Measurements from ENCODE around the gene SFRP5. TPM values are rescaled to one million over a fixed set of nuclear protein-coding genes. Genes with fewer than 3 reads are reported as not detected.

The SFRP5 gene, protein sequence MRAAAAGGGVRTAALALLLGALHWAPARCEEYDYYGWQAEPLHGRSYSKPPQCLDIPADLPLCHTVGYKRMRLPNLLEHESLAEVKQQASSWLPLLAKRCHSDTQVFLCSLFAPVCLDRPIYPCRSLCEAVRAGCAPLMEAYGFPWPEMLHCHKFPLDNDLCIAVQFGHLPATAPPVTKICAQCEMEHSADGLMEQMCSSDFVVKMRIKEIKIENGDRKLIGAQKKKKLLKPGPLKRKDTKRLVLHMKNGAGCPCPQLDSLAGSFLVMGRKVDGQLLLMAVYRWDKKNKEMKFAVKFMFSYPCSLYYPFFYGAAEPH
- not detected in 2 replicates for total RNA-seq

DNA sequence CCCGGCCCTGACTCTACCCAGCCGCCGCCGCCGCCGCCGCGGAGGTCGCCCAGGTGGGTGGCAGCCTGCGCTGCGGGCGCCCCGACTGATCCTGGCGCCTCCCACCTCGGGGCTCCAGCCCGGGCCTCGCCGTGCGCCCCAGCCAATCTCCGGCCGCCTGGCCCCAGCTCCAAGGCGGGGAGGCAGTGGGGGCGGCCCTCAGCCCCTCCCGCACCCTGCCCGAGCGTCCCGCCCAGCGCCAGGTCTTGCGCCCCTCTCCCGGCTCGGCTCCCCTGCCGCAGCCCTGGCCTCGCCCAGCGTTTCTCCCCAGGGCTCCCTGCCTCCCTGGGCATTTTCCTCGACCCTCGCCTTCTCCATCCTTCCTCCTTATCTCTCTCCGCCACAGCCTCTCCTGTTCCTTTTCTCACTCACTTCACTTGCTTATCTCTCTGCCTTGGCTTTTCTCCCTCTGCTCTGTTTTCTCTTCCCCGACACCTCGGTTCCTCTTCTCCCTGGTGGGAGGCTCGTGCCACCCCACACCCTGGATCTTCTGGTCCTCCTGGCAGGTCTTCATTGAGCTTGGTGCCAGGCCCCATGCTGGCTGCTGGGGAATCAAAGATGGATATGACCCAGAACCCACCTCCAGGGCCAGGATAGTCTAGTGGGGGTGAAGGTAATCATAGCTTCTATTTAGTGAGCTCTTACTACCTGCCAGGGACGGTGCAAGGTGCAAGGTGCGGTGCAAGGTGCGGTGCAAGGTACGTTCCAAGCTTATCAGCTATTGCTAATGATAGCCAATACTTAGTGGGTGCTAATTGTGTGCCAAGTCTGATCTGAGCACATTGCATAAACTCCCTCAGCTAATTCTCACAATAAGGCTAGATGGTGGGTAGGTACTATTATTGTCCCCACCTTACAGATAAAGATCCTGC is at the start of gene SFRP5:
TSS of gene SFRP5 (minus strand) at position 87 of the 911 bp plus-strand sequence. CDS start 166 bp downstream, outside the sequence.

DNA sequence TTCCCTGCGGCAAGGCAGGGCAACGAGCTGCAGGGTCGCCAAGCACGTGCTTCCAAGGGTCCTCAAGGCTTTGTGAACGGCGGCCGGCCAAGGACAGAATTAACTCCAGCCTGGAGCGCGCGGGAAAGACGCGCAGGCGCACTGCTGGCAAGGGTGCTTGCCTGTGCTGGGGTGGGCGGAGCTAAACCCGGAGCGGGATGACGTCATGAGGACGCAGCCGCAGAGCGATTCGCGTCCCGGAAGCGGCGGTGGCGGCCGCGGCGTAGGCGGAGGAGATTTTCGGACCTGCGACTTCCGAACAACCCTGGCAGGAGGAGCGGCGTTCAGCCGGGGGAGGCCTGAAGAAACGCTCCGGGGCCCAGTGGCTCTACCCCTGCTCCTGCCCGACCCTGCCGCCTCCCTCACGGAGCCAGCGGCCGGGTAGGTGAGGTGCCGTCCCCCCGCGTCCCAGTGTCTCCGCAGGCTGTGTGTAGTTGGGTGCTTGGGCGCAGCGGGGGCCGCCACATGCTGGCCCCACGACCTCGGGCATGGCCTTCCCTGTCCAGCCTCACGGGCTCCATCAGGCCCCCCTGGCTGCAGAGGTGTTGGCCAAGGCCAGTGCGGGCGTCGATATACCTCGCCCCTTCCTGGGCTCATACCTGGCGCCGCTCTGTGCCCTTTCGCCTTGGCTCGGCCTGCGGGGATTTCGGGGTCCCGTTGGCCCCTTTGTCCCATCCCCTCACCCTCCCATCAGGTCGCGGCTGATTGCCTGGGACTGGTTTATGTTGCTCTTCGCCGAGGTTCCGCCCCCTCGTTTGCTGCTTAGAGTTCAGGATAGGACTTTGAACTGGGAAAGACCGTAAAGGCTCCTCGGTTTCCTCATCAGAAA is 34.7 kb downstream of the SFRP5 start, which contains the start of gene ZFYVE27:
TSS of gene ZFYVE27 (plus strand) at position 227 of the 868 bp plus-strand sequence. CDS start 1,350 bp downstream, outside the sequence.

Other genes with a start within 250 kb of the SFRP5 start
- gene ANKRD2, start 199.2 kb downstream of the SFRP5 start, total RNA-seq, result 0.50 and 2.3 TPM in 2 replicates
- gene HOGA1, start 187.6 kb downstream of the SFRP5 start, total RNA-seq, result 1.3 and 3.3 TPM in 2 replicates
- gene C10orf62, start 182.3 kb downstream of the SFRP5 start, total RNA-seq, result 0.15 TPM in 1 of 2 replicates, not detected in the other
- gene MORN4, start 138.5 kb downstream of the SFRP5 start, total RNA-seq, result 3.3 and 3.5 TPM in 2 replicates
- gene PI4K2A, start 131.3 kb downstream of the SFRP5 start, total RNA-seq, result 24.3 and 40.2 TPM in 2 replicates
- gene AVPI1, start 84.8 kb downstream of the SFRP5 start, total RNA-seq, result 46.0 and 91.5 TPM in 2 replicates
- 41.4 and 47.4 TPM in 2 replicates for gene MARVELD1, start 58.3 kb downstream of the SFRP5 start, total RNA-seq
- 20.9 and 23.3 TPM in 2 replicates for gene ZFYVE27, start 34.9 kb downstream of the SFRP5 start, total RNA-seq
- not detected in 2 replicates for gene GOLGA7B, start 77.8 kb upstream of the SFRP5 start, total RNA-seq

Measured in smooth muscle cell of trachea (primary cell).